HEK293T (cell line): ENCODE results near the gene AOPEP.

Experiments used
- ELF4 ChIP-seq: fragments of 450-650 bp; IDR thresholded peaks from 2 replicates; pipeline ENCODE4 v1.6.1; 2017; ENCODE audit warnings: antibody characterized with exemption
- HDGF ChIP-seq: fragments of 450-650 bp; IDR thresholded peaks from 2 replicates; pipeline ENCODE4 v1.6.1; 2017; ENCODE audit warnings: antibody characterized with exemption, borderline replicate concordance
- L3MBTL2 ChIP-seq: fragments of 450-650 bp; conservative IDR thresholded peaks from 2 replicates; pipeline ENCODE4 v1.6.1; 2016; ENCODE audit warnings: mild to moderate bottlenecking
- PKNOX1 ChIP-seq: fragments of 450-650 bp; IDR thresholded peaks from 2 replicates; pipeline ENCODE4 v1.6.1; 2016
- SP1 ChIP-seq: fragments of 450-650 bp; IDR thresholded peaks from 2 replicates; pipeline ENCODE4 v1.6.1; 2017
- SUZ12 ChIP-seq: fragments of 450-650 bp; IDR thresholded peaks from 2 replicates; pipeline ENCODE4 v1.6.1; 2016; ENCODE audit warnings: mild to moderate bottlenecking
- ZNF384 ChIP-seq: fragments of 450-650 bp; IDR thresholded peaks from 2 replicates; pipeline ENCODE4 v1.6.1; 2016

- TF ChIP-seq SUZ12 = no peak
- TF ChIP-seq ZNF384 = no peak
- TF ChIP-seq ELF4 = no peak
- TF ChIP-seq HDGF = no peak
- no peak for TF ChIP-seq L3MBTL2
- no peak for TF ChIP-seq SP1
- no peak for TF ChIP-seq PKNOX1
Observed at GRCh38 chr9:94875300-94876020, 149.0 kb downstream of the AOPEP start.
